MG63 (cell line): ENCODE results near the gene COPG1. TPM values are rescaled to one million over a fixed set of nuclear protein-coding genes. Genes with fewer than 3 reads are reported as not detected.
A peak's percentile ranks its signal among the peaks of the same experiment; 100 is the strongest.
"Not testable (repeated sequence)": the region's sequence is repeated elsewhere in the genome, so short reads cannot be mapped to it uniquely, and the experiment has no call there.

Source experiments
- DNase-seq: peaks from one replicate; pipeline ENCODE4 v3.0.0-alpha.2; 2020
- H3K27me3 ChIP-seq: fragments of 250-450 bp; sonication (Bioruptor Pico); 2 replicates; pipeline ENCODE4 v1.5.1; 2020; ENCODE audit warnings: mild to moderate bottlenecking, moderate library complexity
- H3K36me3 ChIP-seq: fragments of 250-450 bp; sonication (Bioruptor Pico); 2 replicates; pipeline ENCODE4 v1.5.1; 2020; ENCODE audit warnings: mild to moderate bottlenecking, moderate library complexity
- H3K4me3 ChIP-seq: fragments of 250-450 bp; sonication (Bioruptor Pico); 2 replicates; pipeline ENCODE4 v1.5.1; 2020; ENCODE audit warnings: mild to moderate bottlenecking, moderate library complexity
- H3K9me3 ChIP-seq: fragments of 250-450 bp; sonication (Bioruptor Pico); 2 replicates; pipeline ENCODE4 v1.5.1; 2020; ENCODE audit warnings: mild to moderate bottlenecking, moderate library complexity
- total RNA-seq: library from RNA; depleted of rRNA; stranded (reverse); fragments of >200 nt; shearing (Covaris generic); gene quantifications from 2 replicates; pipeline ENCODE4 v1.2.3, GENCODE V29; 2014; ENCODE audit warnings: low replicate concordance

COPG1 gene
- total RNA-seq, 1 experiment from 2014 or later, result 116 TPM

GRCh38 chr3:129235344-129235917 is 14.0 kb upstream of the COPG1 start:
- Histone ChIP-seq H3K9me3 (no peaks in the 10 kb centered on the region), H3K36me3 (no peaks in the 10 kb centered on the region), H3K27me3 (no peaks in the 10 kb centered on the region), H3K4me3 (no peak overlapping the region)
- DNase-seq, result no peak

GRCh38 chr3:129238945-129239705 is 10.3 kb upstream of the COPG1 start:
- no peaks in the 10 kb centered on the region for H3K36me3 ChIP-seq
- no peak overlapping the region for H3K4me3 ChIP-seq
- no peak for DNase-seq
- H3K27me3 ChIP-seq, result no peaks in the 10 kb centered on the region
- no peaks in the 10 kb centered on the region for H3K9me3 ChIP-seq

- DNase-seq, result no peak
- Histone ChIP-seq H3K27me3 (no peaks in the 10 kb centered on the region), H3K4me3 (no peak overlapping the region), H3K36me3 (no peaks in the 10 kb centered on the region), H3K9me3 (no peaks in the 10 kb centered on the region)
Measured at GRCh38 chr3:129239991-129240390, 9.4 kb upstream of the COPG1 start.

GRCh38 chr3:129240436-129240835 is 9.0 kb upstream of the COPG1 start:
- H3K4me3 ChIP-seq, result no peak overlapping the region
- no peaks in the 10 kb centered on the region for H3K27me3 ChIP-seq
- H3K36me3 ChIP-seq, result no peaks in the 10 kb centered on the region
- DNase-seq, result no peak
- no peaks in the 10 kb centered on the region for H3K9me3 ChIP-seq

- peak; percentile 49 for DNase-seq
- Histone ChIP-seq H3K36me3 (no peaks in the 10 kb centered on the region; the same call in 1 of the 2 replicates), H3K27me3 (no peaks in the 10 kb centered on the region), H3K9me3 (no peaks in the 10 kb centered on the region), H3K4me3 (no peak overlapping the region)
Measured at GRCh38 chr3:129245141-129245540, 4.3 kb upstream of the COPG1 start.

GRCh38 chr3:129245641-129246306 is 3.6 kb upstream of the COPG1 start:
- H3K9me3 ChIP-seq, H3K27me3 ChIP-seq, H3K36me3 ChIP-seq, H3K4me3 ChIP-seq: not testable (repeated sequence)
- peak; percentile 91 for DNase-seq

GRCh38 chr3:129246636-129247035 is 2.8 kb upstream of the COPG1 start:
- no peak for DNase-seq
- no peaks in the 10 kb centered on the region for H3K9me3 ChIP-seq
- H3K4me3 ChIP-seq, result no peak overlapping the region
- H3K36me3 ChIP-seq, result peaks cover 9% of the 10 kb centered on the region
- no peaks in the 10 kb centered on the region for H3K27me3 ChIP-seq

- no peak for DNase-seq
- Histone ChIP-seq H3K4me3 (peak overlapping the region; percentile 84), H3K27me3 (no peaks in the 10 kb centered on the region), H3K36me3 (peaks cover 27% of the 10 kb centered on the region), H3K9me3 (no peaks in the 10 kb centered on the region)
Measured at GRCh38 chr3:129248286-129248979, 973 bp upstream of the COPG1 start.

GRCh38 chr3:129252748-129253147 is 3.3 kb downstream of the COPG1 start:
- Histone ChIP-seq H3K4me3 (no peak overlapping the region), H3K36me3 (peaks cover 66% of the 10 kb centered on the region), H3K9me3 (no peaks in the 10 kb centered on the region), H3K27me3 (no peaks in the 10 kb centered on the region)
- DNase-seq, result no peak

GRCh38 chr3:129254536-129255230 is 5.3 kb downstream of the COPG1 start:
- DNase-seq, result no peak
- Histone ChIP-seq H3K36me3 (peaks cover 82% of the 10 kb centered on the region), H3K4me3 (no peak overlapping the region), H3K9me3 (no peaks in the 10 kb centered on the region), H3K27me3 (no peaks in the 10 kb centered on the region)

- no peak for DNase-seq
- Histone ChIP-seq H3K36me3 (peaks cover 92% of the 10 kb centered on the region), H3K9me3 (no peaks in the 10 kb centered on the region), H3K4me3 (no peak overlapping the region), H3K27me3 (no peaks in the 10 kb centered on the region)
Measured at GRCh38 chr3:129256270-129256669, 6.9 kb downstream of the COPG1 start.

GRCh38 chr3:129257609-129258008 is 8.2 kb downstream of the COPG1 start:
- Histone ChIP-seq H3K4me3 (no peak overlapping the region), H3K9me3 (no peaks in the 10 kb centered on the region), H3K36me3 (peaks cover 93% of the 10 kb centered on the region), H3K27me3 (no peaks in the 10 kb centered on the region)
- no peak for DNase-seq

GRCh38 chr3:129259612-129260477 is 10.4 kb downstream of the COPG1 start:
- Histone ChIP-seq H3K27me3 (no peaks in the 10 kb centered on the region), H3K9me3 (no peaks in the 10 kb centered on the region), H3K36me3 (peaks cover 90% of the 10 kb centered on the region), H3K4me3 (no peak overlapping the region)
- DNase-seq, result no peak

GRCh38 chr3:129260606-129261005 is 11.2 kb downstream of the COPG1 start:
- Histone ChIP-seq H3K36me3 (peaks cover 91% of the 10 kb centered on the region), H3K4me3 (no peak overlapping the region), H3K27me3 (no peaks in the 10 kb centered on the region), H3K9me3 (no peaks in the 10 kb centered on the region)
- no peak for DNase-seq

GRCh38 chr3:129261894-129262293 is 12.5 kb downstream of the COPG1 start:
- DNase-seq, result no peak
- Histone ChIP-seq H3K36me3 (peaks cover 91% of the 10 kb centered on the region), H3K9me3 (no peaks in the 10 kb centered on the region), H3K4me3 (no peak overlapping the region), H3K27me3 (no peaks in the 10 kb centered on the region)
